ENCODE results near the gene B9D2. TPM values are rescaled to one million over a fixed set of nuclear protein-coding genes. Genes with fewer than 3 reads are reported as not detected.
A peak's percentile ranks its signal among the peaks of the same experiment; 100 is the strongest.

Gene B9D2
- total RNA-seq, 6 experiments from 2014 or later = 1.7 to 4.4 (median 2.6) TPM

DNA sequence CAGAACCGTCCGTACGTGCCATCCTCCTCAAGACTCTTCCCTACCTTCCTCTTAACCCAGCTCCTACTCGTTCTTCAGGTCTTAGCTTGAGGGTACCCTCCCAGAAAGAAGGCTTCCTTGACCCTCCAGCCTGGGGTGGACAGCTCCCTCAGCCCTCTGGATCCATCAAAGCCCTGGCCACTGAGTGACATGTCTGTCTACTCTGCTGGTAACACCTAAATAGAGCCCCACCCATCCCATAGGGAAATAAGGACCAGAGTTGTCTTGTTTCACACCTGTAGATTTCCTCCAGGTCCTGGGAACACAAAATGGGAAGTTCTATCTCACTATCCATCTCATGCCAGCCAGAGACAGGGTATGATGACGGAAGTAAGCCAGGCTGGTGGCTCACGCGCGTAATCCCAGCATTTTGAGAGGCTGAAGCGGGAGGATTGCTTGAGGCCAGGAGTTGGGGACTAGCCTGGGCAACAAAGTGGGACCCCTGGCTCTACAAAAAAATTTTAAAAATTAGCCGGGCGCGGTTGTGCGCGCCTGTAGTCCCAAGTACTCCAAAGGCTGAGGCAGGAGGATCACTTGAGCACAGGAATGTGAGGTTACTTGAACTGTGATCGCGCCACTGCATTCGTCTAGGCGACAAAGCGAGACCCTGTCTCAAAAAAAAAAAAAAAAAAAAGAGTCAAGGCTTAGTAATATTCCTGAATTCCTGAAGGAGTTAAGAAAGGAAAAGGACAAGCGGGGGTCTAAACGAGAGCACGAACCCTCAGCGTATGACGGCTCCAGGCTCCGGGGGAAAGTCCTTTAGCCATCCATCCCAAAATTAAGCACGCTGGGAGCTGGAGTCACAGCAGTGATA, 54.5 kb downstream of the B9D2 start:
- peak; percentile 15 to 32 (median 20) for ATAC-seq
- TF ChIP-seq, protein P1, sequence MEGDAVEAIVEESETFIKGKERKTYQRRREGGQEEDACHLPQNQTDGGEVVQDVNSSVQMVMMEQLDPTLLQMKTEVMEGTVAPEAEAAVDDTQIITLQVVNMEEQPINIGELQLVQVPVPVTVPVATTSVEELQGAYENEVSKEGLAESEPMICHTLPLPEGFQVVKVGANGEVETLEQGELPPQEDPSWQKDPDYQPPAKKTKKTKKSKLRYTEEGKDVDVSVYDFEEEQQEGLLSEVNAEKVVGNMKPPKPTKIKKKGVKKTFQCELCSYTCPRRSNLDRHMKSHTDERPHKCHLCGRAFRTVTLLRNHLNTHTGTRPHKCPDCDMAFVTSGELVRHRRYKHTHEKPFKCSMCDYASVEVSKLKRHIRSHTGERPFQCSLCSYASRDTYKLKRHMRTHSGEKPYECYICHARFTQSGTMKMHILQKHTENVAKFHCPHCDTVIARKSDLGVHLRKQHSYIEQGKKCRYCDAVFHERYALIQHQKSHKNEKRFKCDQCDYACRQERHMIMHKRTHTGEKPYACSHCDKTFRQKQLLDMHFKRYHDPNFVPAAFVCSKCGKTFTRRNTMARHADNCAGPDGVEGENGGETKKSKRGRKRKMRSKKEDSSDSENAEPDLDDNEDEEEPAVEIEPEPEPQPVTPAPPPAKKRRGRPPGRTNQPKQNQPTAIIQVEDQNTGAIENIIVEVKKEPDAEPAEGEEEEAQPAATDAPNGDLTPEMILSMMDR (IDR thresholded peaks at IDR 0.05) = no peak
- no peak for TF ChIP-seq POLR2A (IDR thresholded peaks at IDR 0.05)
- Histone ChIP-seq H3K27ac (peak overlapping the region; percentile 91 to 98 (median 97)), H3K27me3 (no peaks in the 10 kb centered on the region), H3K4me3 (peak overlapping the region; percentile 69 to 97 (median 90)), H3K36me3 (peaks cover 0 to 36% (median 19%) of the 10 kb centered on the region in 4 donors), H3K9me3 (no peaks in the 10 kb centered on the region), H3K4me1 (peaks cover 0 to 31% (median 13%) of the 10 kb centered on the region in 4 donors)
- WGBS (ENCODE audit: insufficient coverage, low coverage, low lambda C conversion rate, missing lambda C conversion rate) = 7% methylated on average over 25 of the region's 26 CpGs
- peak in 1 of 3 donors; percentile 25 for DNase-seq
- intact Hi-C loops (cut with DNase I) = no loop called here

DNA sequence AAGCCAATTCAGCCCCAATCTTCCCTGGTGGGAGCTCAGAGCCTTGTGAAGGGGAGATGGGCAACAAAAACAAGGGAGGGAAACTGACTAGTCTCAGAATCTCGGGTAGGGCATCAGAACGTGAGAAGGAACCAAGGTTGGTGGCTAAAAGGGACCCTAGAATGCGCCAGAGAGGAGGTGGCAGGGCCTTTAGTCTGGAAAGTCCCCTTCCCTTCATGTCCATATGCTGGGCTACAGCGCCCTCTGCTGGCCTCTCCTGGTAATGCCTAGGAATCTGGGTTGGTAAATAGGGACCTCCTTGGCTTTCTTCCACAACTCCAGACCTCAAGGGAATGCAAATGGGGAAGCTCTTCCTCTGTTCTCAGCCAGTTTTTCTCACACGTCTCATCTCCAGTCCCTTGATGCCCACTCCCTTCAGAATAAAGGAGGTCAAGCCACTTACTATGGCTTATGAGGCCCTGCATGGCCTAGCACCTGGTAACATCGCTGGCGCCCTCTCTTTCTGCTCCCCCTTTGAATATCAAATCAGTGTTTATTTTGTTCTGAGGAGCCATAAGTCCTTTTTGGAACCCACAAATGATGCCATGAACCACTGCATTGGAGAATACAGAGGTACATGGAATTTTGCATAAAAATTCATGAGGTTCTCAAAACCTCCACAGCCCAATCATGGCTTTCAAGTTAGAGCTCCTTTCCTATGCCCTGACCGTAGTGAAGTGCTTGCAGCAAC, 55.3 kb downstream of the B9D2 start:
- Histone ChIP-seq H3K27ac (peak overlapping the region; percentile 91 to 98 (median 97)), H3K36me3 (peaks cover 0 to 42% (median 25%) of the 10 kb centered on the region in 4 donors), H3K27me3 (no peaks in the 10 kb centered on the region), H3K4me1 (peaks cover 0 to 31% (median 13%) of the 10 kb centered on the region in 4 donors), H3K4me3 (peak overlapping the region in 1 of 3 donors; percentile 90), H3K9me3 (no peaks in the 10 kb centered on the region)
- 24% methylated on average over 8 of the region's 8 CpGs for WGBS (ENCODE audit: insufficient coverage, low coverage, low lambda C conversion rate, missing lambda C conversion rate)
- TF ChIP-seq, protein P1 (IDR thresholded peaks at IDR 0.05) = peak; percentile 97 to 99 (median 98)
- no peak for TF ChIP-seq POLR2A (IDR thresholded peaks at IDR 0.05)
- peak; percentile 87 to 89 (median 89) for DNase-seq
- intact Hi-C loops (cut with DNase I) = no loop called here
- peak; percentile 69 to 80 (median 74) for ATAC-seq

- Histone ChIP-seq H3K4me3 (no peak overlapping the region), H3K27me3 (no peaks in the 10 kb centered on the region), H3K4me1 (peaks cover 0 to 31% (median 13%) of the 10 kb centered on the region in 4 donors), H3K9me3 (no peaks in the 10 kb centered on the region), H3K36me3 (peaks cover 0 to 42% (median 26%) of the 10 kb centered on the region in 4 donors), H3K27ac (peak overlapping the region; percentile 28 to 69 (median 28))
- WGBS (ENCODE audit: insufficient coverage, low coverage, low lambda C conversion rate, missing lambda C conversion rate) = 34% methylated on average over 3 of the region's 4 CpGs
- no peak for ATAC-seq
- DNase-seq = no peak
- intact Hi-C loops (cut with DNase I) = no loop called here
- TF ChIP-seq POLR2A (IDR thresholded peaks at IDR 0.05) = no peak
- TF ChIP-seq, protein P1 (IDR thresholded peaks at IDR 0.05) = no peak
Measured at GRCh38 chr19:41307954-41308449, 55.9 kb downstream of the B9D2 start.

DNA sequence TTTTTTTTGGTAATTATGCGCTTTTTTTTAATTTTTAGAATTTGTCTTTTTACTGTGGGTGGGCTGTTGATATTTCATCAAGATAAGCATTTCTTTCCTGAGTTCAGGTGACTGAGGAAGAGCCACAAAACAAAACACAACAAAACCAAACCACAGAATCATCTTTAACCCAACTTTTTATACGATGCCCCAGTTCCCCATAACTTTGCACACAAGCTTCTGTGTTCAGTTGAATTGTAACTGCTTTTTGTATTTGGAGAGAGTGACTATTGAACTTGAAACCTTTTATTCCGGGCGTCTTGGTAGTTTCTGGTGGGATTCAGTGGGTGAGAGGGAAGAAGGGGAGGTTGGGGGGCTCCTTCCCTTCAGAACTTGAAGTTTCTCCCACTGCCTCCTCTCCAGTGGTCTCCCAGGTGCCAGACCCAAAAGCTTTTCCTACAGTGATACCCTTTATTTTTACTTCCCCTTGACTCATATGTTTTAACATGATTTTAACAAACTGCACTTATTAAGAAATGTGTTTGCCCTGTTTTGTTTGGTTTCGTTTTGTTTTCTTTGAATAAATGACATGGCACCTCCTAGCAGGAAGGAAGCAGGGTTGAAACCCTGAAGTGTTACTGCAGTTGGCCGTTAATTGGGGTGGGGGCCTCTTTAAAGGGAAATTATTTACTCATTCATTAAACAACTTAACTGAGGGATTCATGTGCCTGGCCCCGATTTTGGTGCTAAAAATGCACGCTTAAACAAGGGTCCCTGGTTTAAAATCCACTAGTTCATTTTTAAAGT, 56.7 kb downstream of the B9D2 start:
- H3K4me1 ChIP-seq = peaks cover 0 to 31% (median 13%) of the 10 kb centered on the region in 4 donors
- H3K27ac ChIP-seq = peak overlapping the region in 2 of 3 donors; percentile 28 to 69
- no peak for ATAC-seq
- H3K9me3 ChIP-seq = no peaks in the 10 kb centered on the region
- intact Hi-C loops (cut with DNase I) = no loop called here
- no peak for TF ChIP-seq POLR2A (IDR thresholded peaks at IDR 0.05)
- TF ChIP-seq, protein P1 (IDR thresholded peaks at IDR 0.05) = no peak
- 53% methylated on average over 8 of the region's 8 CpGs for WGBS (ENCODE audit: insufficient coverage, low coverage, low lambda C conversion rate, missing lambda C conversion rate)
- DNase-seq = no peak
- peaks cover 0 to 48% (median 24%) of the 10 kb centered on the region in 4 donors for H3K36me3 ChIP-seq
- H3K27me3 ChIP-seq = no peaks in the 10 kb centered on the region
- no peak overlapping the region for H3K4me3 ChIP-seq
